GM12892 (cell line): ENCODE measurements around the gene BRD2.

Experiments
- POLR2A ChIP-seq: IDR thresholded peaks from 2 replicates; pipeline ENCODE4 v1.6.1; 2011; ENCODE audit warnings: low read depth, low read length, control low read depth
- POLR2AphosphoS5 ChIP-seq: IDR thresholded peaks from 2 replicates; pipeline ENCODE4 v1.6.1; 2011; ENCODE audit warnings: low read depth, low read length, control low read depth

DNA sequence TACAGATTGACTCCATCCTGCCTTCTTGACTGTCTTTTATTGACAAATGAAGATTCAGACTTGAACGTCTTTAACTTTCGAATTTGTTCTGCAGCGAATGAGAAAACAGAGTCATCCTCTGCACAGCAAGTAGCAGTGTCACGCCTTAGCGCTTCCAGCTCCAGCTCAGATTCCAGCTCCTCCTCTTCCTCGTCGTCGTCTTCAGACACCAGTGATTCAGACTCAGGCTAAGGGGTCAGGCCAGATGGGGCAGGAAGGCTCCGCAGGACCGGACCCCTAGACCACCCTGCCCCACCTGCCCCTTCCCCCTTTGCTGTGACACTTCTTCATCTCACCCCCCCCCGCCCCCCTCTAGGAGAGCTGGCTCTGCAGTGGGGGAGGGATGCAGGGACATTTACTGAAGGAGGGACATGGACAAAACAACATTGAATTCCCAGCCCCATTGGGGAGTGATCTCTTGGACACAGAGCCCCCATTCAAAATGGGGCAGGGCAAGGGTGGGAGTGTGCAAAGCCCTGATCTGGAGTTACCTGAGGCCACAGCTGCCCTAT lies 12.2 kb downstream of the BRD2 start:
- peak; percentile 67 for TF ChIP-seq POLR2AphosphoS5
- peak; percentile 65 for TF ChIP-seq POLR2A
